ENCODE results near the gene TMEM221.

Gene TMEM221

DNA sequence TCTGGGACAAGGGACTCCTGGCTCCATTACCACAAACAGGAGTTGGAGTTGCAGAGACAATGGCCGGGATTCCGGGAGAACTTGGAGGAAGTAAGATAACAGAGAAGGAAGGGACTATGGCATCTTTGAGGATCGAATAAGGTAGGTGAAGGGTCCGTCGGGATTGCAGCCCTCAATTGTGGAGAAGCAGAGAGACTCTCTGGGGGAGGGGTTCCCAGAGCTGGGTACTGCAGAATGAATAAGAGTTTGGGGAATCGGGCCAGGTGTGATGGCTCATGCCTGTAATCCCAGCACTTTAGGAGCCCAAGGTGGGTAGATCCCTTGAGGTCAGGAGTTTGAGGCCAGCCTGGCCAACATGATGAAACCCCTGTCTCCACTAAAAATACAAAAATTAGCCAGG lies 46.8 kb downstream of the TMEM221 start:
- TF ChIP-seq, protein P1, sequence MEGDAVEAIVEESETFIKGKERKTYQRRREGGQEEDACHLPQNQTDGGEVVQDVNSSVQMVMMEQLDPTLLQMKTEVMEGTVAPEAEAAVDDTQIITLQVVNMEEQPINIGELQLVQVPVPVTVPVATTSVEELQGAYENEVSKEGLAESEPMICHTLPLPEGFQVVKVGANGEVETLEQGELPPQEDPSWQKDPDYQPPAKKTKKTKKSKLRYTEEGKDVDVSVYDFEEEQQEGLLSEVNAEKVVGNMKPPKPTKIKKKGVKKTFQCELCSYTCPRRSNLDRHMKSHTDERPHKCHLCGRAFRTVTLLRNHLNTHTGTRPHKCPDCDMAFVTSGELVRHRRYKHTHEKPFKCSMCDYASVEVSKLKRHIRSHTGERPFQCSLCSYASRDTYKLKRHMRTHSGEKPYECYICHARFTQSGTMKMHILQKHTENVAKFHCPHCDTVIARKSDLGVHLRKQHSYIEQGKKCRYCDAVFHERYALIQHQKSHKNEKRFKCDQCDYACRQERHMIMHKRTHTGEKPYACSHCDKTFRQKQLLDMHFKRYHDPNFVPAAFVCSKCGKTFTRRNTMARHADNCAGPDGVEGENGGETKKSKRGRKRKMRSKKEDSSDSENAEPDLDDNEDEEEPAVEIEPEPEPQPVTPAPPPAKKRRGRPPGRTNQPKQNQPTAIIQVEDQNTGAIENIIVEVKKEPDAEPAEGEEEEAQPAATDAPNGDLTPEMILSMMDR (IDR thresholded peaks at IDR 0.05; ENCODE audit: control insufficient read depth, insufficient read depth, low read depth, low read length, missing control alignments), result no peak
- DNase-seq (ENCODE audit: low read depth), result no peak

DNA sequence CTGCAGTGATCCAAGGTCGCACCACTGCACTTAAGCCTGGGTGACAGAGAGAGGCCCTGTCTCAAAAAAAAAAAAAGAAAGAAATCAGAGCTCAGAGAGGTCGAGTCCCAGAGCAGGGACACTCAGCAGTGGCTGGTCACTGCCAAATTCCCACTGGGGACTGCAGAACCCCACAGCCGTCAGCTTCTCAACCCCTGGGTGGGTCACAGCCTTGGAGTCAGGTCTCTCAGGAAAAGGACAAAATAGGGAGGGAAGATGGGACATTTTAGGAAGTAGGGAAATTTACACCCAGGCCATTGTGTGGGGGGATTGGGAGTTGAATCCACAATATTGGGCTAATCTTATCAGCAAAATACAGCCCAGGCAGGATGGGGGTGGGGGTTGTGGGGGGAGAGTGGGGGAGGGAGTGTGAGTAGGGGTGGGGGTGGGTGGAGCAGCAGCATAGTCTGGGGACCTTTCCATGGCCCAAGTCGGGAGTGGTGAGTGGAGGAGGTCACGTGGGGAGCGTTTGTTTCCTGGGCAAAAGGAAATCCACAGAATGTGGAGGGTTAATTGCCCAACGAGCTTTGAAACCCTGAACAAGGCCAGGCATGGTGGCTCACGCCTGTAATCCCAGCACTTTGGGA lies 49.5 kb downstream of the TMEM221 start:
- no peak overlapping the region for H3K4me3 ChIP-seq (ENCODE audit: control insufficient read depth, low read depth, low read length)
- no peak for DNase-seq (ENCODE audit: low read depth)
- TF ChIP-seq, protein P1 (IDR thresholded peaks at IDR 0.05; ENCODE audit: control insufficient read depth, insufficient read depth, low read depth, low read length, missing control alignments), result no peak

More for the DNA sequence above, 46.8 kb downstream of the TMEM221 start:
- no peak overlapping the region for H3K4me3 ChIP-seq (ENCODE audit: control insufficient read depth, low read depth, low read length)

DNA sequence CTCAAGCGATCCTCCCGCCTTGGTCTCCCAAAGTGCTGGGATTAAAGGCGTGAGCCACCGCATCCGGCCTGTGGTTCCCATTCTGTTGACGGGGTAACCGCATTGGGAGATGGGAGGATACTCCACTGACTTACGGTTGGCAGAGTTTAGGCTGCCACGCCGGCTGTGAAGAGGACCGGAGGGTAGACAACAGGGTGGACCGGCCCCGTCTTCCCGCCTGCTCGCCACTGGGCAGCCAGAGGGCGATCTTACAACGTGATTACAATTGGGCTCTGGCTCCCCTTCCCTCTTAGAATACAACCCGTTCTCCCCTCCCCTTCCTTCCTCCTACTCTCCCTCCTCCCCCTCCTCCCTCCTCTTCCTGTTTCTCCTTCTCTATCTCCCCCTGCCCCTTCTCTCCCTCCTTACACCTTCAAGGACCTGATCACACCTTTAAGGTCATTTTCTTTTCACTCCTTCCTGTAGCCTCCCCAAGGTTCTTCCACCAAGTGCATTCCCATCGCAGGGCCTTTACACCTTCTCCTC lies 53.5 kb downstream of the TMEM221 start:
- TF ChIP-seq, protein P1 (IDR thresholded peaks at IDR 0.05; ENCODE audit: control insufficient read depth, insufficient read depth, low read depth, low read length, missing control alignments), result peak; percentile 79
- no peak for DNase-seq (ENCODE audit: low read depth)
- H3K4me3 ChIP-seq (ENCODE audit: control insufficient read depth, low read depth, low read length), result no peak overlapping the region

DNA sequence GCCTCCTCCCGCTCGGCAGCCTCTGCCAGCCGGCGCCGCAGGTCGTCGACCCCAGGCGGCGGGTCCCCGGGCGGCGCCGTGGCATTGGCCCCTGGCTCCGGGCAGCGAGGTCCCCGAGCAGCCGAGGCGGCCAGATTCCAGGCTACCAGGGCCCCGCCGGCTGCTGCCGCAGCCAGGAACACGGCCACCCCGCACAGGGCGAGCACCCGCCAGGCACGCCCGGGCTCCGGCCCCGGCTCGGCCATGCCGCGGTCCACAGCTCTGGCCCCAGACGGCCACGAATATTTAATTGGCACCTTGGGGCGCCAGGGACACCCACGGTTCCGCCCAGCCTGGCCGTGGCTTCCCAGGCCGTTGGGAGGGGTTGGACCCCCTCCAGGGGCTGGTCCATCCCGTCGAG lies 54.6 kb downstream of the TMEM221 start, which contains the start of gene CCDC194:
Gene CCDC194, minus strand, starts transcription at position 283 of the 400 bp plus-strand sequence. Its CDS starts 38 bp downstream, at position 245.
- TF ChIP-seq, protein P1 (IDR thresholded peaks at IDR 0.05; ENCODE audit: control insufficient read depth, insufficient read depth, low read depth, low read length, missing control alignments), result no peak
- no peak within 1 kb of the TSS for H3K4me3 ChIP-seq (ENCODE audit: control insufficient read depth, low read depth, low read length)
- no peak for DNase-seq (ENCODE audit: low read depth)

DNA sequence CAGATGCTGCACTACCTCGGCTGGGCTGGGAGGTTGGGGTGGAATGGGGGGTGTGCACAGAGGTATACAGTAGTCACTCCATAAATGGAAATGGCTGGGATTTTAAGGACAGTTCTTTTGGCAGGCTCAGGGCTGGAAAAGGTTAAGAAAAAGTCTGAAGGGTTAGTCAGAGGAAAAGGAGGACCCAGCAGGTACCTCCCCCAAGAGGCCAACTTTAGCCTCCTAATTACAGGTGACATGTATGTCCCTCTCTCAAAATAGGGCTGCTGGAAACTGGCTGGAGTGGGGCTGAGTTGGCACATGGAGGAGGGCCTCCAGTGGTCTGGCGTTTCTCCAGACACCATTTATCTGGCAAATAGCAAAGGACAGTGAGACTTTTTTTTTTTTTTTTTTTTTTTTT lies 55.5 kb downstream of the TMEM221 start:
- TF ChIP-seq, protein P1 (IDR thresholded peaks at IDR 0.05; ENCODE audit: control insufficient read depth, insufficient read depth, low read depth, low read length, missing control alignments), result no peak
- no peak for DNase-seq (ENCODE audit: low read depth)
- no peak overlapping the region for H3K4me3 ChIP-seq (ENCODE audit: control insufficient read depth, low read depth, low read length)

DNA sequence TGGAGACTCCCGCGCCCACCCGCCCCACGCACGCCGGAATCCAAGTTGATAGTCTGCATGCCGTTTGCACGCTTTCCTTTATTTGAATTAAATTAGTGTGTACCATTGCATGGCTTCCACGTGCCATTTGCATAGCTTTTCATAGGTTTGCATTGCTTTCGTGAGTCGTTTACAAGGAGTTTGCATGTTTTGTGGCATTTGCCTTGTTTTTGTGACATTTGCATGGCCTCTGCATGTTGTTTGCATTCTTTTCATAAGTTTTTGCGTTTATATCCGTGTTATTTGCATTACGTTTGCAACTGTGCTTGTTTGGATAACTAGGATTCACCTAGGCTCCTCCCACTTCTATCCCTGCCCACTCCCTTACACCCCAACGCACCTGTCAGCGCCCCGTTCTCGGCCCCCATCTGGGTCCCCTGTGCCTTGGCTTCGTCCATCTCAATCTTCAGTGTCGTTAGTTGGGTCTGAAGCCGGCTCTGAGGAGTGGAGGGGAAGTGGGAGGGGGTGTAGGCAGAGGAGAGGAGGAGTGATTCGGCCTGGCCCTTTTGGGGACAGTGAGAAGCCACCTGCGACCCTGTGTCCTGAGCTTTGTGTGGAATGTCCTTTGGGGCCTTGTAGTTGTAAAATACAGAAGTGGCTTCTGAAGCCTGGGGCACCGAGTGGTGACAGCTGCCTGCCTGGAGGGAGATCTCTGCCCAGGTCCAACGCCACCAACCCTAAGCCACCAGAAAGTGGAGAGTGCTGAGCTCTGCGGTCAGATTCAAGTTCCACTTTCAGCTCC lies 56.9 kb downstream of the TMEM221 start:
- no peak for DNase-seq (ENCODE audit: low read depth)
- peak overlapping the region; percentile 29 for H3K4me3 ChIP-seq (ENCODE audit: control insufficient read depth, low read depth, low read length)
- TF ChIP-seq, protein P1 (IDR thresholded peaks at IDR 0.05; ENCODE audit: control insufficient read depth, insufficient read depth, low read depth, low read length, missing control alignments), result no peak
